Measurements from ENCODE around the gene SYNJ2. TPM values are rescaled to one million over a fixed set of nuclear protein-coding genes. Genes with fewer than 3 reads are reported as not detected.

SYNJ2 gene
- total and polyA plus RNA-seq, 4 experiments from 2014 or later: 14.5 to 17.4 (median 15.9) TPM

DNA sequence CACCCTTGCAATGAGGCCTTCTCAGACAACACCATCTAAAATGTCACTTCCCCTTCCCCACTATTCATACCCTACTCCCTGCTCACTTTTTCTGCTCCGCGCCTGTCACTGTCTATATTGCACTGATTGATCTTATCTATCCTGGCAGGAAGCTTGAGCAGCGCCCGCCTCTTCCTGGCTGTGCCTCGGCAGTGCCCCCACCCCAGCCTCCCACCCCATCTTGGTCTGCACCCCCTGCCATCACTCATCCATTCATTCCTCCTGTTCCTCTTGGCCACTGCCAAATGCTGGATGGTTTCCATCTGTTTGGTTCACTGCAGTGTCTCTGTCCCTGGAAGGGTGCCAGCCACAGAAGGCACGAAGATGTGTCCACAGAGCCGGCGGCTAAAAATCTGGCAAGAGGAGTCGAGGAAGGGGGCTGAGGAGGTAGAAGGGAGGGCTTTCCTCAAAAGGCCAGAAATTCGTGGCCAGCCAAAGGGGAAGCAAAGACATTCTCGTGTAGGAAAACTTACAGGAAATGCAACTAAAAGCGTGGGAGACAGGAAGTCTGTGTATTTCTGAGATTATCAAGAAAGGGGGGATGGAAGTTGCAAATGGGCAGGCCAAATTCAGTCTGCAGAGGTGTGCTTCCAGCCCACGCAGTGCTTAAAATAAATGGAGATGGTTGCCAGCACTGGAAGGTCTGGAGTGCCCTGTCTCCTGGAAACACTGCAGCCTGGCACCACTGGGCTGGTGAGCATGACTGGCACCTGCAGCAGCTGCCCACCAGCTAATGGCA lies 27.6 kb downstream of the SYNJ2 start:
- Mint-ChIP-seq H3K27me3 (no peaks in the 10 kb centered on the region), H3K36me3 (peaks cover 3 to 20% of the 10 kb centered on the region in 2 donors), H3K4me1 (peaks cover 64 to 90% (median 78%) of the 10 kb centered on the region in 4 donors), H3K9me3 (peaks cover 0 to 2% (median 0%) of the 10 kb centered on the region in 8 donors), H3K4me3 (peak overlapping the region; percentile 70 to 94 (median 83)), H3K27ac (peak overlapping the region; percentile 79 to 98 (median 96))
- H3K4me1 ChIP-seq (ENCODE audit: insufficient read depth, low read length): peaks cover 54% of the 10 kb centered on the region
- H3K36me3 ChIP-seq (ENCODE audit: insufficient read depth, low read length): no peaks in the 10 kb centered on the region
- peak overlapping the region; percentile 46 to 58 for H3K4me3 ChIP-seq (ENCODE audit: low read length in 2 of 2)
- no peaks in the 10 kb centered on the region for H3K9me3 ChIP-seq (ENCODE audit: control insufficient read depth in 1 of 2, low read length in 2 of 2)
- intact Hi-C loops (cut with micrococcal nuclease): loop anchor here (1.0 to 2.0 kb wide), 2 partner anchors 17 to 29 kb away; partner anchors contain the start of gene SYNJ2
- ChIA-PET POLR2A (ENCODE audit: partially characterized antibody) (interaction anchor here (2.5 kb wide), 1 partner anchor 17 kb away, joined by 16 read pairs; no protein-coding TSS in a partner anchor), CTCF (ENCODE audit: partially characterized antibody) (interaction anchor here (2.2 to 9.8 kb wide), 3 partner anchors 17 to 27 kb away, joined by 5 to 93 read pairs (median 24); no protein-coding TSS in a partner anchor)
- H3K27me3 ChIP-seq (ENCODE audit: insufficient read depth, low read length): no peaks in the 10 kb centered on the region
- peak overlapping the region; percentile 36 for H3K27ac ChIP-seq (ENCODE audit: low read depth, low read length)
- DNase-seq: peak; percentile 37 to 67 (median 39)

DNA sequence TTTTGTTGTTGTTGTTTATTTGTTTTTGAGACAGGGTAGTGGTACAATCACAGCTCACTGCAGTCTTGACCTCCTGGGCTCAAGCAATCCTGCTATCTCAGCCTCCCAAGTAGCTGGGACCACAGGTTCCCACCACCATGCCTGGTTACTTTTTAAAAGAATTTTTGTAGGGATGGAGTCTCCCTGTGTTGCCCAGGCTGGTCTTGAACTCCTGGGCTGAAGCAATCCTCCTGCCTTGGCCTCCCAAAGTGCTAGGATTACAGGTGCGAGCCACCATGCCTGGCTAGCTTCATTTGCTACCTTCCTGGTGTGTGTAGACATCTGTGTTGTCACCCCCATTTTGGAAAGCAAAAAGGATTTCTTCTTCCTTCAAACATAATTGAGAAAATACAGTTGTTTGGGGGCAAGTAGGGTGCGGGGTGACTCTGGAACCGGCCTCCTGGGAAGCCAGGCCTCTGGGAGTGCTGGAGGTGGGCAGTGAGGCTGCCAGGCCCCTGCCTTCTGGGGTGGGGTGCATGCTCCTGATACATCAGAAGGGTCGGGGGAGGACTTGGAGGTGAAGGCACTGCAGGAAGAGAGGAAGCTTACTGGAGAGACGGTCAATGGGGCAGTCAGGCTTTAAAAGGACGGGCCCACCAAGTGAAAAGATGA lies 28.4 kb downstream of the SYNJ2 start:
- Histone ChIP-seq H3K36me3 (ENCODE audit: insufficient read depth, low read length) (no peaks in the 10 kb centered on the region), H3K9me3 (ENCODE audit: control insufficient read depth in 1 of 2, low read length in 2 of 2) (no peaks in the 10 kb centered on the region), H3K27ac (ENCODE audit: low read depth, low read length) (no peak overlapping the region), H3K4me1 (ENCODE audit: insufficient read depth, low read length) (peaks cover 59% of the 10 kb centered on the region), H3K4me3 (ENCODE audit: low read length in 2 of 2) (peak overlapping the region; percentile 46 to 58), H3K27me3 (ENCODE audit: insufficient read depth, low read length) (no peaks in the 10 kb centered on the region)
- intact Hi-C loops (cut with micrococcal nuclease): loop anchor here (1.0 to 2.0 kb wide), 2 partner anchors 16 to 29 kb away; partner anchors contain the start of gene SYNJ2
- CTCF ChIA-PET (ENCODE audit: partially characterized antibody): interaction anchor here (9.8 kb wide), 1 partner anchor 16 kb away, joined by 93 read pairs; no protein-coding TSS in a partner anchor
- Mint-ChIP-seq H3K4me1 (peaks cover 67 to 91% (median 80%) of the 10 kb centered on the region in 4 donors), H3K9me3 (peaks cover 0 to 2% (median 0%) of the 10 kb centered on the region in 8 donors), H3K4me3 (peak overlapping the region in 7 of 8 donors; percentile 8 to 89 (median 79)), H3K36me3 (peaks cover 3 to 20% of the 10 kb centered on the region in 2 donors), H3K27ac (peak overlapping the region in 6 of 7 donors; percentile 53 to 98 (median 84)), H3K27me3 (no peaks in the 10 kb centered on the region)
- POLR2A ChIA-PET (ENCODE audit: partially characterized antibody): interaction anchor here (1.1 to 6.4 kb wide), 3 partner anchors 11 to 16 kb away, joined by 3 to 27 read pairs (median 16); no protein-coding TSS in a partner anchor
- DNase-seq: no peak

DNA sequence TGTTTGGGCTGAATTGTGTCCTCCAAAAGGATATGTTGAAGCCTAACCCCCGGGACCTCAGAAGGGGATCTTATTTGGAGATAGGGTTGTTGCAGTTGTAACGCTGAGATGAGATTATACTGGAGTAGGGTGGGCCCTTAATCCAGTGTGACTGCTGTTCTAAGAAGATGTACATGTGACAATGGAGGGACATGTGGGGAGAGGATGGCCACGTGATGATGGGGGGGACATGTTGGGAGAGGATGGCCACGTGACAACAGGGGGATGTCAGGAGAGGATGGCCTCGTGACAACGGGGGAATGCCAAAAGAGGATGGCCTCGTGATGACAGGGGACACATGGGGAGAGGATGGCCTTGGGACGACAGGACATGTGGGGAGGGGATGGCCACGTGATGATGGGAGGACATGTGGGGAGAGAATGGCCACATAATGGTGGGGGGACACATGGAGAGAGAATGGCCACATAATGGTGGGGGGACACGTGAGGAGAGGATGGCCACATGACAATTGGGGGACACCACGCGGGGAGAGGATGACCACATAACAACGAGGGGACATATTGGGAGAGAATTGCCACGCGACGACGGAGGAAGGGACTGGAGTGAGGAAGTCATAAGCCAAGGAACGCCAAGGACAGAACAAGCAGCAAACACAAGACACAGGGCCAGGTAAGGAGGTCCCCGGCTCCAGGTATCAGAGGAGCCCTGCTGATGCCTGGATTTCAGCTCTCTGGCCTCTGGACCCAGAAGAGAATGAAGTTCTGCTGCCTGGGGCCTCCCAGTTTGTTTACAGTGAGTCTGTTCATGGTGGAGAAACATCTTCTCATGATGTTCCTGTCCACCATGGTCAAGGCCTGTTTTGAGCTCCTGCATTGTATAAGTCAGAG lies 29.2 kb downstream of the SYNJ2 start:
- Mint-ChIP-seq H3K9me3 (peaks cover 0 to 2% (median 0%) of the 10 kb centered on the region in 8 donors), H3K36me3 (peaks cover 3 to 20% of the 10 kb centered on the region in 2 donors), H3K4me3 (peak overlapping the region in 6 of 8 donors; percentile 15 to 55 (median 36)), H3K4me1 (peaks cover 67 to 90% (median 80%) of the 10 kb centered on the region in 4 donors), H3K27ac (peak overlapping the region; percentile 58 to 94 (median 79)), H3K27me3 (no peaks in the 10 kb centered on the region)
- no peak for DNase-seq
- intact Hi-C loops (cut with micrococcal nuclease): no loop called here
- no peak overlapping the region for H3K4me3 ChIP-seq (ENCODE audit: low read length in 2 of 2)
- ChIA-PET POLR2A (ENCODE audit: partially characterized antibody) (interaction anchor here (1.1 to 6.4 kb wide), 2 partner anchors 10 to 15 kb away, joined by 3 to 27 read pairs; no protein-coding TSS in a partner anchor), CTCF (ENCODE audit: partially characterized antibody) (interaction anchor here (9.8 kb wide), 1 partner anchor 16 kb away, joined by 93 read pairs; no protein-coding TSS in a partner anchor)
- H3K27me3 ChIP-seq (ENCODE audit: insufficient read depth, low read length): no peaks in the 10 kb centered on the region
- H3K9me3 ChIP-seq (ENCODE audit: control insufficient read depth in 1 of 2, low read length in 2 of 2): no peaks in the 10 kb centered on the region
- H3K36me3 ChIP-seq (ENCODE audit: insufficient read depth, low read length): no peaks in the 10 kb centered on the region
- peaks cover 62% of the 10 kb centered on the region for H3K4me1 ChIP-seq (ENCODE audit: insufficient read depth, low read length)
- H3K27ac ChIP-seq (ENCODE audit: low read depth, low read length): no peak overlapping the region

DNA sequence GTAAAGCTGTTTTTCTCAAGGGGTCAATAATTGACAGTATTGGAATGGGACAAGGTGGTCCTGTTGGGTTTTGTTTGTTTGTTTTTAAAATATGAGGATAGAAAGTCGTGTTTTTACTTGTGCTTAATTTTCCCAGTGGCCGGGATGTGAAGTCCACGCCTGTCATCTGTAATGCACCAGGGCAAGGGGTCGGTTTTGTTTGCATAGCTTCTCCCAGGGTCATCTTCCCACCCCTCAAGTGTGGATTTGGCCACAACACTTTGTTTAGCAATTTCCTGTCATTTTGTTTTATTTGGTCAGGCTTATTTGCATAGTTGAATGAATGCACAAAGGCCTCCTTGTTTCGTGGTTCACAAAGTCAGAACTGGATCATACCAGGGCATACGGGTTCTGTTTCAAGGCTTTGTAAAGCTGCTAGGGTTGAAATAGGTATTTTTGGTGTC lies 29.8 kb downstream of the SYNJ2 start:
- Mint-ChIP-seq H3K4me3 (peak overlapping the region in 3 of 8 donors; percentile 13 to 57 (median 39)), H3K4me1 (peaks cover 61 to 86% (median 74%) of the 10 kb centered on the region in 4 donors), H3K27me3 (no peaks in the 10 kb centered on the region), H3K27ac (peak overlapping the region; percentile 3 to 89 (median 62)), H3K9me3 (no peaks in the 10 kb centered on the region), H3K36me3 (peaks cover 3 to 14% of the 10 kb centered on the region in 2 donors)
- Histone ChIP-seq H3K4me3 (ENCODE audit: low read length in 2 of 2) (no peak overlapping the region), H3K36me3 (ENCODE audit: insufficient read depth, low read length) (no peaks in the 10 kb centered on the region), H3K9me3 (ENCODE audit: control insufficient read depth in 1 of 2, low read length in 2 of 2) (no peaks in the 10 kb centered on the region), H3K27ac (ENCODE audit: low read depth, low read length) (no peak overlapping the region), H3K27me3 (ENCODE audit: insufficient read depth, low read length) (no peaks in the 10 kb centered on the region), H3K4me1 (ENCODE audit: insufficient read depth, low read length) (peaks cover 62% of the 10 kb centered on the region)
- intact Hi-C loops (cut with micrococcal nuclease): no loop called here
- POLR2A ChIA-PET (ENCODE audit: partially characterized antibody): interaction anchor here (1.1 to 6.4 kb wide), 2 partner anchors 10 to 15 kb away, joined by 3 to 27 read pairs; no protein-coding TSS in a partner anchor
- CTCF ChIA-PET (ENCODE audit: partially characterized antibody): interaction anchor here (9.8 kb wide), 1 partner anchor 15 kb away, joined by 93 read pairs; no protein-coding TSS in a partner anchor
- no peak for DNase-seq

DNA sequence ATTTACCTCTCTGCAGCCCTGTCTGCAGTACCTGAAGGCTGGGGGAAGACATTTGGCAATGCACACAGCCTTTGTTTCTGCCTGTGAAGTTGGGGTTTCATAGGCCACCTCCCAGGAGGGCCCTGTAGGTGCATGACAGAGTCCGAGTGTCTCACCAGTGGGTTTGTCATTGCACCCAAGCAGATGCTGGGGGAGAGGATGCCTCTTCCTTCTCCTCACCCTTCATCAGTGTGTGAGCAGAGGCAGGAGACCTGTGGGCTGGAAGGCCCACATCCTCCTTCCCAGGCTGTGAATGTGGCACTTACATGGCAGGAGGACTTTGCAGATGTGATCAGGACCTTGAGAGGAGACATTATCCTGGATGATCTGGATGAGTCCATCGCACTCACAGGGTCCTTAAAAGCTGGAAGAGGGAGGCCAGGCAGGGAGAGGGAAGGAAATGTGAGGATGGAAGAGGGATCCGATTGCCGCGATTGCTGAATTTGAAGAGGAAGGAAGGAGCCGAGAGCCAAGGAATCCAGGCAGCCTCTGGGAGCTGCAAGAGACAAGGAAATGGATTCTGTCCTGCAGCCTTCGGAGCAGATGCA lies 30.4 kb downstream of the SYNJ2 start:
- intact Hi-C loops (cut with micrococcal nuclease): no loop called here
- no peaks in the 10 kb centered on the region for H3K9me3 ChIP-seq (ENCODE audit: control insufficient read depth in 1 of 2, low read length in 2 of 2)
- POLR2A ChIA-PET (ENCODE audit: partially characterized antibody): interaction anchor here (6.4 kb wide), 1 partner anchor 14 kb away, joined by 27 read pairs; no protein-coding TSS in a partner anchor
- DNase-seq: no peak
- Mint-ChIP-seq H3K27ac (peak overlapping the region in 5 of 7 donors; percentile 5 to 89 (median 62)), H3K4me1 (peaks cover 61 to 84% (median 73%) of the 10 kb centered on the region in 4 donors), H3K27me3 (no peaks in the 10 kb centered on the region), H3K36me3 (peaks cover 3 to 14% of the 10 kb centered on the region in 2 donors), H3K4me3 (peak overlapping the region in 3 of 8 donors; percentile 13 to 40 (median 22)), H3K9me3 (no peaks in the 10 kb centered on the region)
- no peaks in the 10 kb centered on the region for H3K27me3 ChIP-seq (ENCODE audit: insufficient read depth, low read length)
- CTCF ChIA-PET (ENCODE audit: partially characterized antibody): interaction anchor here (9.8 kb wide), 1 partner anchor 14 kb away, joined by 93 read pairs; no protein-coding TSS in a partner anchor
- H3K27ac ChIP-seq (ENCODE audit: low read depth, low read length): no peak overlapping the region
- no peaks in the 10 kb centered on the region for H3K36me3 ChIP-seq (ENCODE audit: insufficient read depth, low read length)
- no peak overlapping the region for H3K4me3 ChIP-seq (ENCODE audit: low read length in 2 of 2)
- peaks cover 62% of the 10 kb centered on the region for H3K4me1 ChIP-seq (ENCODE audit: insufficient read depth, low read length)
